ENCODE measurements around the gene CLSTN1.

GRCh38 chr1:9850442-9851162, 26.8 kb upstream of the CLSTN1 start:
- no peak for TF ChIP-seq CTCF (IDR thresholded peaks at IDR 0.05)
- no peak for TF ChIP-seq POLR2A (IDR thresholded peaks at IDR 0.05)
